AG04449 (cell line): ENCODE measurements around the gene SP5.

Experiments used
- CTCF ChIA-PET: fragments of 350-600 bp; formaldehyde crosslinking; extraction: SDS; loops from one replicate; lab custom pipeline; 2021; ENCODE audit warnings: antibody characterized with exemption; lab: Yijun Ruan, JAX
- POLR2A ChIA-PET: fragments of 400-600, 350-600 bp; formaldehyde crosslinking; extraction: SDS; loops from one replicate; lab custom pipeline; 2020; ENCODE audit warnings: antibody characterized with exemption, inconsistent platforms; lab: Yijun Ruan, JAX
- DNase-seq: peaks from one replicate; pipeline ENCODE4 v3.0.0-alpha.2; 2010; ENCODE audit warnings: low read depth, low spot score
- H3K4me3 ChIP-seq: 2 replicates; pipeline ENCODE4 v1.5.1; 2011; ENCODE audit warnings: low read depth, mild to moderate bottlenecking, control low read depth, low read length
- TF ChIP-seq, protein P1 (sequence below): IDR thresholded peaks from one replicate; pipeline ENCODE4 v1.5.1; 2011; ENCODE audit warnings: mild to moderate bottlenecking, moderate library complexity, low read length, control low read depth, inconsistent platforms; ENCODE audit not compliant: insufficient read depth; ENCODE audit errors: missing control alignments

The SP5 gene

DNA sequence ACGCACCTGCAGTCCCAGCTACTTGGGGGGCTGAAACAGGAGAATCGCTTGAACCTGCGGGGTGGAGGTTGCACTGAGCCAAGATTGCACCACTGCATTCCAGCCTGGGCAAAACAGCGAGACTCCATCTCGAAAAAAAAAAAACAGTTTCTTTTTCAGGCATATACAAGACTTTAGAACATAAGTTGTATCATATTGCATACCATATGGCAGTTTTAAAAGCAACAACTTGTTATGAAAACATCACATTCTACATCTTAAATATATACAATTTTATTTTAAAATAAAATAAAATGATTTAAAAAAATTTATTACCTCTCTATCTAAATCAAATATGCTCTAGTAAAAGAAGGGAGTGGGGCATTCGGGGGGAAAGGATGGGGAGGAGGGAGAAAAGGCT, 39.4 kb upstream of the SP5 start:
- ChIA-PET POLR2A (no interaction called here), CTCF (no interaction called here)
- TF ChIP-seq, protein P1, sequence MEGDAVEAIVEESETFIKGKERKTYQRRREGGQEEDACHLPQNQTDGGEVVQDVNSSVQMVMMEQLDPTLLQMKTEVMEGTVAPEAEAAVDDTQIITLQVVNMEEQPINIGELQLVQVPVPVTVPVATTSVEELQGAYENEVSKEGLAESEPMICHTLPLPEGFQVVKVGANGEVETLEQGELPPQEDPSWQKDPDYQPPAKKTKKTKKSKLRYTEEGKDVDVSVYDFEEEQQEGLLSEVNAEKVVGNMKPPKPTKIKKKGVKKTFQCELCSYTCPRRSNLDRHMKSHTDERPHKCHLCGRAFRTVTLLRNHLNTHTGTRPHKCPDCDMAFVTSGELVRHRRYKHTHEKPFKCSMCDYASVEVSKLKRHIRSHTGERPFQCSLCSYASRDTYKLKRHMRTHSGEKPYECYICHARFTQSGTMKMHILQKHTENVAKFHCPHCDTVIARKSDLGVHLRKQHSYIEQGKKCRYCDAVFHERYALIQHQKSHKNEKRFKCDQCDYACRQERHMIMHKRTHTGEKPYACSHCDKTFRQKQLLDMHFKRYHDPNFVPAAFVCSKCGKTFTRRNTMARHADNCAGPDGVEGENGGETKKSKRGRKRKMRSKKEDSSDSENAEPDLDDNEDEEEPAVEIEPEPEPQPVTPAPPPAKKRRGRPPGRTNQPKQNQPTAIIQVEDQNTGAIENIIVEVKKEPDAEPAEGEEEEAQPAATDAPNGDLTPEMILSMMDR = no peak
- no peak overlapping the region for H3K4me3 ChIP-seq
- DNase-seq = no peak

DNA sequence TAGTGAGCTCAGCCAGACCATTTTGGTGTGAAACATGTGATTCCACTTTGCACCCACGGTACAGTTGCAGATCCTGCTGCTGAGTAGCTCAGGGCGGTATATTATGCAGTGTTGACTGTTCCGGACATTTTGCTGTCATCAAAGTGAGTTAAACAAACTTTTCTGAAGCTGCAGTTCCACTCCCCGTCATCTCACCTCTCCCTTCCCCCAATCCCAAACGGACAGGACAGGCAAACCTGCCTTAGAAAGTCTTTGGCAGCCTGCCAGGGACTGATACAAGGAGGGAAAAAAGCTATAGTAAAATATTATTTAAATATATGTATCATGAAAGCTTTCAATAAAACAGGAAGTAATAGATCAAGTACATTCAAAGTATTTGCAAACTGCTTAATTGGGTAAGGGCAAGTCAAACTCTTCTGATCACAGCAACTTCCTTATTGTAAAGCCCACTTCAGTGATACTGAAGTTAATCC, 35.5 kb upstream of the SP5 start:
- ChIA-PET POLR2A (no interaction called here), CTCF (interaction anchor here (1.4 kb wide), 1 partner anchor 38 kb away, joined by 4 read pairs; no protein-coding TSS in a partner anchor)
- TF ChIP-seq, protein P1 = no peak
- no peak for DNase-seq
- H3K4me3 ChIP-seq = no peak overlapping the region

DNA sequence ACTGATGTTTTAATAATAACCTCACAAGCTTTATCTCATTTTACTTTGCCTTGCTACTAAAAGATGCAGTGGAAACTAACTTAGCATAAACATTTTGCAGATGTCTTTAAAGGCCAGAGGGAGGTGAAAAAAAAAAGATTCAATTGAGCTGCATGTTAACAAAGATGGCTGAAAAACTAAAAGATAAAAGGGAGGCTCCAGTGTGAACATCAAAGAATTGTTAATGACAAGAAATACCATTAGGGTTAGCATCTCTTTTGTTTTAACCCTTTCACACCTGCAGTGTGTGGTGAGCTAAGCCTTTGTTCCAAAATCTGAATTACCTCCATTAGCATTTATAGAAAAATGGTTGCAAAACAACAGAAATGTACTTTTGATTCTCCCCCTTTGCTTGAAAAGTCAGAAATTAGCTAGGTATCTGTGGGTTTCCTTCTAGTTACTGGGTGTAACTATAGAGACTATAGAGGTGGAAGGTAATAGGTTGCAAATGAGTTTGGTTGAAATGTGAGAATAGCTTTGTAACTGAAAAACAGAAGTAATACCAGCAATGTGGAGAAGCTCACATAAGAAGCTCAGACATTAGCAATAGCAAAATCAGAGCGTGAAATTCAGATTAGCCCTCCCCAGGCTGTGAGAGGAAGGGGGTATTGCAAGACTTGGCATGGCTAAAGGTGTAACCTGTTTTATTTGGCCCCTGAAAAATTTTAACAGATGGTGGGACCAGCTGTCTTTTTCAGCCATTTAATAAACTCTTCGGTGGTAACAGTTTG, 34.8 kb upstream of the SP5 start:
- TF ChIP-seq, protein P1 = no peak
- POLR2A ChIA-PET = no interaction called here
- CTCF ChIA-PET = no interaction called here
- H3K4me3 ChIP-seq = no peak overlapping the region
- DNase-seq = no peak

DNA sequence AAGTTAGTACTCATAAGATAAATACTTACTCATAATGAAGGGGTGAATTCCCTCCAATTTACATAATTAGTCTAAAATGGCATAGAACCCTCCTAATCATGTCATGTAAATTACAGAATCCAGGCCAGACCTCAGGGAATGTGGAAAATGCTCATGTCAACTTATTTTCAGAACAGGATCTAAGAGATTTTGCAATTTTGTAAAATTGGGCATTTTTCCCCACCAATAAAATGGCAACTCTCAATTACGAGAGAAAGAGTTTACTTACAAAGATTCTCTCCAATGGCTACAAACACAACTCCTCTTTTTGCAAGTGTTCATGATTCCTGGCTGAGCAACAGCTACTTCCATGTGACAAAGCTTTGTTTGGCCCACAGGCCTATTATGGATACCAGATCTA, 33.8 kb upstream of the SP5 start:
- TF ChIP-seq, protein P1 = no peak
- ChIA-PET CTCF (no interaction called here), POLR2A (no interaction called here)
- H3K4me3 ChIP-seq = no peak overlapping the region
- DNase-seq = no peak

DNA sequence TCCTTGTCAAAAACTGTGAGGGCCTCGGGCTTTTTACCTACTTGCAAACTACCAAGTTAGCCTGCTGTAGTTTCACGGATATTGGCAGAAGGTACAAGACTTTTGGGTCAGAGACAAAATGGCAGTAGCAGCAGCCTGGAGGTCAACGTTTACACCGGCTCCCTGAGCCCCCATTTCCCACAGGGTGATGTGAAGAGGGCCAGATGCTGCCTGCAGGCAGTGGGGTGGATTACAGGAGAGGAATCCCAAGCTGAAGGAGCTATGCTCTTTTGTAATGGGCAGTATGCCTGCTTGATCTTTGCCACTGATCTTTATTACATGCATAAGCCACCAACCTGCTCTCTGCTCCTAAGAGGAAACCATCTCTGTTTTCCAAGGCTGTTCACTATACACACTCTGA, 29.5 kb upstream of the SP5 start:
- ChIA-PET POLR2A (no interaction called here), CTCF (no interaction called here)
- no peak overlapping the region for H3K4me3 ChIP-seq
- DNase-seq = no peak
- TF ChIP-seq, protein P1 = no peak

DNA sequence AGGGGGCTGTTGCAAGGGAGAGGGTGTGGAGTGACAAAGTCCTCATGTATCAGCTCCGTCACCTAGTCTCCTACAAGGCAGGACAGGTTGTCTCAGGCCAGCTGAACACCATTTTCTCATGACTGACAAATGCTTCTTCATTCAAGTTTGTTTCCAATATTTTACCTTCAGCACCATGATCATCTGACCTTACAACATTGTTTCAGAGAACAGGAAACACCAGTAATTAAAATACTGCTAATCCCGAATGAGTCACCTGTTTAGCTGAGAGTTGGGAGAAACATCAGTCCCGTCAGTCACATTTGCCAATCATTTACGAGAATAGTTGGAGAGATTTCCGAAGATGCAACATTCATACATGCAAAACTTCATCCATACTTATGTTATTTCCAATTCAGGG, 25.7 kb upstream of the SP5 start:
- TF ChIP-seq, protein P1 = no peak
- no peak overlapping the region for H3K4me3 ChIP-seq
- DNase-seq = no peak
- ChIA-PET CTCF (no interaction called here), POLR2A (no interaction called here)
